Ovary (tissue), 3 donors: ENCODE data around the gene ACTR5.

ENCODE experiments used
- CTCF ChIP-seq, 3 donors: fragments of 450-650 bp in 2 of 3; fragments of 200-600 bp in 1 of 3; IDR thresholded peaks; one replicate each; pipeline versions ENCODE4 v1.5.1 to v1.8.0; 2016 to 2022; ENCODE audit warnings: antibody characterized with exemption in 3 of 3, mild to moderate bottlenecking in 1 of 3
- POLR2A ChIP-seq: fragments of 450-650 bp; IDR thresholded peaks from one replicate; pipeline ENCODE4 v1.6.1; 2017; ENCODE audit warnings: antibody characterized with exemption, mild to moderate bottlenecking, moderate library complexity
- donor health status: DM: no; HTN: no; CAD: no.

- TF ChIP-seq CTCF (IDR thresholded peaks at IDR 0.05) (no peak), POLR2A (no peak)
Measured at GRCh38 chr20:38770546-38770945, 22.3 kb downstream of the ACTR5 start.
